Prostate gland (tissue), 2 donors: ENCODE data around the gene TTC1.

Experiments
- CTCF ChIP-seq, 4 experiments: fragments of 200-600 bp in 2 of 4; fragments of 450-650 bp in 2 of 4; sonication (generic) in 2 of 4; IDR thresholded peaks; 1 replicate in 3 of 4; 2 replicates in 1 of 4; pipeline ENCODE4 v1.5.1; 2016 to 2019; ENCODE audit warnings: antibody characterized with exemption in 4 of 4, mild to moderate bottlenecking in 2 of 4, moderate library complexity in 2 of 4
- POLR2A ChIP-seq: fragments of 450-650 bp; IDR thresholded peaks from one replicate; pipeline ENCODE4 v1.6.1; 2016; ENCODE audit warnings: antibody characterized with exemption, mild to moderate bottlenecking
- POLR2AphosphoS5 ChIP-seq: sonication (generic); formaldehyde crosslinking; IDR thresholded peaks from one replicate; pipeline ENCODE4 v1.6.1; 2017; ENCODE audit warnings: antibody characterized with exemption

DNA sequence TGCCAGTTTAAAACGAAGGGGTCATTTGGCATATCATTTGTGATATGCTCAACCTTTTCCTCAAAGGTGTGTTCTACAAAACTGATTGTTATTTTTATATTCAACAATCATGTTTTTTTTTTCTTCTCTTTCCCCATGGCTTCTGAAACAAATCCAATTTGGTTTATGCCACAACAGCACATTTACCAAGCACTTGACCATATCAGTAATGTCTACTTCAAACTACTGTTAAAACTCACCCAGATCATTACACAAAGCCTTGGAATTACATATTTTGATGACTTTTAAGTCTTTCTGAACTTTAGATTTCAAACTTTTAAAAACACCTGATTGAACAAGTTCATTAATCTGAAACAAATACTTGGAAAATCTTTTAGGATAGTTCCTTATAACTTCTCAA is 81.1 kb downstream of the TTC1 start:
- no peak for TF ChIP-seq CTCF (IDR thresholded peaks at IDR 0.05)
- no peak for TF ChIP-seq POLR2AphosphoS5
- no peak for TF ChIP-seq POLR2A
